Measurements from ENCODE around the gene ENOPH1.
"Not testable (repeated sequence)": the region's sequence is repeated elsewhere in the genome, so short reads cannot be mapped to it uniquely, and the experiment has no call there.

The ENOPH1 gene

DNA sequence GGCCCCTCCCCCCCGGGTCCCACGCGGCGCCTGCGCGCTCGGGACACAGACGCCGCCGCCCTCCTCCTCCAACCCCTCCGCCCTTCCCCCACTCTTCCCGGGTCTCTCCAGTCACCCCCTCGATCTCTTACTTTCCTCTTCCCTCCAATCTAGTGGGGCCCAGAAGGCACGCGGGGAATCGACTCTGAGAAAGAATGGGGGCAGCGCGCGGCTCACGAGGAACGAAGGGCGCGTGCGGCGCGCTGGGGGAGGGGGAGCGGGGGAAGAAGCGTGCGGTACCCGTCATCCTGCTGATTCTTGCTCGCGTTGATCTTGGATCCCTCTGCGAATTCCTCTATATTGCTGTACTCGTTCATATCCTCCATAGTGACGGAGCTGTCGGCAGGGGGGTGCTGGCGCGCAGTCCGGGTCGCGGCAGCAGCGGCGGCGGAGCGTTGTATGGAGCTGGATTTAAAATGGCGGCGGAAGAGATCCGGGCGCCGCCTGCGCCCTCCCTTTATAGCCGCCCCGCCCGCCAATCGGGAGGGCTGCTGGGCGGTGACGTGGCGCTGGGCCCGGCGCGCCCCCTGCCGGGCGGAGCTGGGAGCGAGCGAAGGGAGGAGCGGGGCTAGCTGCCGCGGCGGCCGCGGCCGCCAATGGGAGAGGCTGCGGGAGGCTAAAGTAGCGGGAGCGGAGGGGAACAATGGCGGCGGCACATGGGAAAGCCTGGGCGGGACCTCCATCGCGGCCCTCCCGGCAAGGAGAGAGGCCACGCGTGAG lies 1.2 kb upstream of the ENOPH1 start:
- peak; percentile 80 for DNase-seq

- DNase-seq: peak; percentile 51 to 60
Observed at GRCh38 chr4:82429728-82430192, 630 bp upstream of the ENOPH1 start.

GRCh38 chr4:82430964-82431745 lies 765 bp downstream of the ENOPH1 start:
- peak; percentile 21 to 44 for DNase-seq

GRCh38 chr4:82431831-82432230 lies 1.4 kb downstream of the ENOPH1 start:
- DNase-seq: no peak

GRCh38 chr4:82432596-82432995 lies 2.2 kb downstream of the ENOPH1 start:
- no peak for DNase-seq

DNA sequence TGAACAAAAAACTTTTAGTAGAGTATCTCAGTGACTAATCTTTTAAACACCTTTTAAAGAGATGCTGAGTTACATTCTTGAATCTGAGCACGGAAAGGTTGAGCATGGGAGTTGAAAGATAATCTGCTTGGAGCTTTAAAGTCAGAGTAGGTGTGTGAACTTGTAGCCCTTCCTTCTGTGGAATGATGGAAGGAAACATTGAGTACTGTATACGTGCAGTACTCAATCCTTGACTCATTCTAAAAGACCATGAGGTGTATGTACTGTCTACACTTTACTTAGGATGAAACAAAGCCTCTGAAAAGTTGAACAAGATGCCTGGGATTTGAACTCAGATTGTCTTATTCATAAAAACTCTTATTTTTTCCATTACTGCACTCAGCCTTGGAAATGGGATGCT lies 3.4 kb downstream of the ENOPH1 start:
- DNase-seq: no peak

- no peak for DNase-seq
Observed at GRCh38 chr4:82434949-82435348, 4.6 kb downstream of the ENOPH1 start.

GRCh38 chr4:82436130-82436529 lies 5.7 kb downstream of the ENOPH1 start:
- DNase-seq: no peak

DNA sequence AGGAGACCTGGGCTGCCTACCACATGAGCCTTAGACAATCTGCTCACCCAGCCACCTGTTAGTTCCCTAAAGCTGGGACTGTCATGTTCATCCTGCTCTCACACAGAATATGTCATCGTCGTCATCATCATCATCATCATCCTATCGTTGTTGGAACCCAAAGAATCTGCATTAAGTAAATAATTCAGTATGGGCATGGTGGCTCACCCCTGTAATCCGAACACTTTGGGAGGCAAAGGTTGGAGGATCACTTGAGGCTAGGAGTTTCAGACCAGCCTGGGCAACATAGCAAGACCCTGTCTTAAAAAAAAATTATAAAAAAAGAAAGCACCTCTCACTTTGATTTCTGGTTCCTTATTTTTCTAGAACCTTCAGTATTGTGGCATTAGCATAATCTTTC lies 6.4 kb downstream of the ENOPH1 start:
- no peak for DNase-seq

DNA sequence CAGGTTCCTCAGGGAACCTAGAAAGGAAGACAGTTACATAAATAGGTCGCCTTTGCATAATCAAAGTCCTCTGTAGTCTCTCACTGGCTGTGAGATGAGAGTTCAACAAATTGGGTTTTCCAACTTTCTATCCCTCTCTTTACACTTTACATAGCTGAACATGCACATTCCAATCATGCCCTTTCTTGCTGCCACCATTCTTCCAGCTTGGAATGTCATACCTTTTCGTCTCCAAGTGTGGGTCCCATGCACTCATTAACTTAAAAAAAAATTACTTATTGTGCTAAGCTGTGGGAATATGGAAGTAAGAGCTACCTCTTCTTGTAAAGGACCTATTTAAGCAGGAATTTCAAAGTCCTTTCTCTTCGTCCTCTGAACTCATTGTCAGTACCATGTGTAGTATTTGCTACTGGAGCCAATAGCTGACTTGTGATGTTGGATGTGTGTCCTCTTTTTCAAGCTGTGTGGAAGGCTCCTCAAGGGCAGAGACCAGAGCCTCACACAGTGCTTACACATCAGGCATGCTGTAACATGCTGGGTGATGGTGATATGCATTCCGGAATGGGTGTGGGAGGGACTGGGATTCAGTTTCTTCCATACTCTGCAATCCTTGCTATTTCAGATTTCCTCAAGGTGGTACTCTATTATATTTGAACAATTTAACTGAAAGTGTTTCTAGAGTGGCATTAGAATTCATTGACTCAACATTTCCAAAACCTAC lies 7.1 kb downstream of the ENOPH1 start:
- no peak for DNase-seq

GRCh38 chr4:82439088-82439487 lies 8.7 kb downstream of the ENOPH1 start:
- DNase-seq: no peak

GRCh38 chr4:82447886-82448285 lies 17.5 kb downstream of the ENOPH1 start:
- DNase-seq: no peak

GRCh38 chr4:82450966-82451755 lies 20.8 kb downstream of the ENOPH1 start:
- no peak for DNase-seq

DNA sequence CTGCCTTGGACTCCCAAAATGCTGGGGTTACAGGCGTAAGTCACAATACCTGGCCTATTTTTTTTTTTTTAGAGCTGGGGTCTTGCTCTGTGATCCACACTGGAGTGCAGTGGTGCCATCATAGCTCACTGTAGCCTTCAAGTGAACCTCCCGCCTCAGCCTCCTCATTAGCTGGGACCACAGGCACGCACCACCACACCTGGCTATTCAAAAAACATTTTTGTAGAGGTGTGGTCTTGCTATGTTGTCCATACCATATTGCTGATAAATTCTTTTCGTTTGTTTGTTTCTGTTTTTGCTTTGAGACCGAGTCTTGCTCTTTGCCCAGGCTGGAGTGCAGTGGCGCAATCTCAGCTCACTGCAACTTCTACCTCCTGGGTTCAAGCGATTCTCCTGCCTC lies 21.6 kb downstream of the ENOPH1 start:
- no peak for DNase-seq

DNA sequence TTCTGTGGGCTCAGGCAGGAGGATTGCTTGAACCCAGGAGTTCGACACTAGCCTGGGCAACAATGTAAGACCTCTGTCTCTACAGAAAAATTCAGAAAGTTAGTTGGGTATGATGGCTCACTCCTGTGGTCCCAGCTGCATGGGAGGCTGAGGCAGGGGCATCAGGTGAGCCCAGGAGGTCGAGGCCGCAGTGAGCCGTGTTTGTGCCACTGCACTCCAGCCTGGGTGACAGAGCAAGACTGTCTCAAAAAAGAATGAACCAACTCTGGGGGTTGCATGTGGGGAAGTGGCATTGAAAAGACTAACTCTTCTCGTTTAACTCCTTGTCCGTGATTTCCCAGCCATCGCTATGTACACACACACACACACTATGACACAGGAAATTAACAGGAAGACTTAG lies 26.9 kb downstream of the ENOPH1 start:
- DNase-seq: no peak

- DNase-seq: no peak
Observed at GRCh38 chr4:82458729-82459128, 28.3 kb downstream of the ENOPH1 start.

DNA sequence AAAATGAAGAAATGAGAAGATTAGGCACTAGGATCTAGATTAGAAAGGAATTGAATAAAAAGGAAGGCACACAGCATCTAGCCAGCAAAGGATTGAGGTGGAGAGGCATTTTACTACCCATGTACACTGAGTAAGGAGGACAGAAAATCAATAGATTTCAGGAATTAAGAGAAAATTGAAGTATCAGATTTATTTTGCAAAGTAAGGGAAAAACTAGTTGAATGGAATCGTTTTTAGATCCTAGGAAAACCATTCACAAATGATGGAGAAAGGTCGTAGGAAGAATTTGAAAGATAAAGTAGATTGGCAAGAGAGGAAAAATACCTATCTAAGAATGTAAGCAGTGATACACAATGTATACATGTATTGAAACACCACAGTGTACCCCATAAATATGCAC lies 31.3 kb downstream of the ENOPH1 start:
- DNase-seq: no peak

DNA sequence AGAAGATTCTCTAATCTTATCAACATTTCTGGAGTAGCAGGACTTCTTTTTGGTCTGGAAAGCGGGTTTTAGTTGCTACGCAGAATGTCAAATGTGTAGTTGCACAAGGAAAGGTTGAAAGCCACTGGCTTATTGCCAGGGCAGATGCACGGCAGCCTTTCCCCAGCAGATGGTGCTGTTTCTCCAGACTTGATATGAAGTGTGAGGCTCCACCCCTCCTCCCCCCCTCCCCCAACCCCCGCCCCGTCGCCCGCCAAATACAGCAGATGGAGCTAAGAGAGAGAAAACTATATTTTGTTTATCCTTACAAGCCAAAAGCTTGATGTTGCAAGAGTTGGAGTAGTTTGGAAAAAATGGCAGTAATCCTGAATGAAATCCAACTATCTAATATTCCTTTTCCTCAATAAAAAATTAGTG lies 32.0 kb downstream of the ENOPH1 start:
- peak; percentile 63 to 67 for DNase-seq

DNA sequence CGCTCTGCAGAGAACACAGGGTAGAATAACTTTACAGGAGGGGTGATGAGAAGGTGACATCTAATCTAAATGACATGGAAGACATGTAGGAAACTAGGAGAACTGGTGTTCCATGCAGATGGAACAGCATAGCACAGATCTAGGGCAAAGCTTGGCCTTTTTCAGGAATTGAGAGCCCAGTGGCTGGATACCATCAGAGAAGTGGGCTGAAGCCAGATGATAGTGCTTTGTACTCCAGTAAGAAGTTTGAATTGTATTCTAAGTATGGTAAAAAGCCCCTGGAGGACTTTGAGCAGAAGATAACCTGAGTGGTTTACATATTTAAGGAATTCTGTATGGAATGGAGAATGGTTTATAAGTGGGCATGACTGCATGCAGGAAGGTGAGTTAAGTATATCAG lies 32.8 kb downstream of the ENOPH1 start:
- no peak for DNase-seq

DNA sequence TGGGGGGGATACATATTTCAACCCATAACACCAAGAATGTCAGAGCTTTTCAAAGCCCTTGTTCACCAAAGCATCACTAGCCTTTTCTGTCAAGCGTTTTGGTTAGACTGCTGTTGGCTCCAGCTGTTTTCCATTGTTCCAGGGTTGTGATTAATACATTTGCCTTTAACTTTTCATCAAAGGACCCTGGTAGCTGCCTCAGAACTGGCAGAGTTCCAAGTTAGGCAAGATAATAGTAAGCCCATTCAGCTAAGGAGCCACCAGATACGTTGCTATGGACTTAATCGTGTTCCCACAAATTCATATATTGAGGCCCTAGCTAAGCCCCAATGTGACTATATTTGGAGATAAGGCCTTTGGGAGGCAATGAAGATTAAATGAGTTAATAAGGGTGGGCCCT lies 37.1 kb downstream of the ENOPH1 start:
- no peak for DNase-seq

GRCh38 chr4:82469791-82470345 lies 39.5 kb downstream of the ENOPH1 start:
- DNase-seq: no peak

- not testable (repeated sequence) for DNase-seq
Observed at GRCh38 chr4:82473080-82473479, 42.7 kb downstream of the ENOPH1 start.

Data from AML-193 (cell line).